B cell (primary cell): ENCODE data around the gene GPHN.

Source experiments
- EZH2 ChIP-seq: IDR thresholded peaks from 2 replicates; pipeline ENCODE4 v1.6.1; 2012; ENCODE audit warnings: borderline replicate concordance, low read depth, mild to moderate bottlenecking, moderate library complexity, low read length; ENCODE audit not compliant: insufficient read depth, poor library complexity, severe bottlenecking
- TF ChIP-seq, protein P1 (sequence below): fragments of 200-600 bp; IDR thresholded peaks from one replicate; pipeline ENCODE4 v1.8.0; 2022; ENCODE audit warnings: antibody characterized with exemption, mild to moderate bottlenecking

GRCh38 chr14:66918527-66918926 lies 410.6 kb downstream of the GPHN start:
- TF ChIP-seq, protein P1, sequence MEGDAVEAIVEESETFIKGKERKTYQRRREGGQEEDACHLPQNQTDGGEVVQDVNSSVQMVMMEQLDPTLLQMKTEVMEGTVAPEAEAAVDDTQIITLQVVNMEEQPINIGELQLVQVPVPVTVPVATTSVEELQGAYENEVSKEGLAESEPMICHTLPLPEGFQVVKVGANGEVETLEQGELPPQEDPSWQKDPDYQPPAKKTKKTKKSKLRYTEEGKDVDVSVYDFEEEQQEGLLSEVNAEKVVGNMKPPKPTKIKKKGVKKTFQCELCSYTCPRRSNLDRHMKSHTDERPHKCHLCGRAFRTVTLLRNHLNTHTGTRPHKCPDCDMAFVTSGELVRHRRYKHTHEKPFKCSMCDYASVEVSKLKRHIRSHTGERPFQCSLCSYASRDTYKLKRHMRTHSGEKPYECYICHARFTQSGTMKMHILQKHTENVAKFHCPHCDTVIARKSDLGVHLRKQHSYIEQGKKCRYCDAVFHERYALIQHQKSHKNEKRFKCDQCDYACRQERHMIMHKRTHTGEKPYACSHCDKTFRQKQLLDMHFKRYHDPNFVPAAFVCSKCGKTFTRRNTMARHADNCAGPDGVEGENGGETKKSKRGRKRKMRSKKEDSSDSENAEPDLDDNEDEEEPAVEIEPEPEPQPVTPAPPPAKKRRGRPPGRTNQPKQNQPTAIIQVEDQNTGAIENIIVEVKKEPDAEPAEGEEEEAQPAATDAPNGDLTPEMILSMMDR = no peak
- no peak for TF ChIP-seq EZH2
